Osteoblast (primary cell): ENCODE results near the gene PARM1. TPM values are rescaled to one million over a fixed set of nuclear protein-coding genes. Genes with fewer than 3 reads are reported as not detected.

Experiments
- DNase-seq: peaks from one replicate; pipeline ENCODE4 v3.0.0; 2011; ENCODE audit warnings: low spot score, mixed read lengths; ENCODE audit not compliant: insufficient read length; ENCODE audit errors: missing footprints
- H2AFZ ChIP-seq: 2 replicates; pipeline ENCODE4 v1.6.0; 2011; ENCODE audit warnings: mild to moderate bottlenecking, low read length
- H3K27ac ChIP-seq: 2 replicates; pipeline ENCODE4 v1.5.1; 2011; ENCODE audit warnings: mild to moderate bottlenecking, low read depth, low read length, moderate library complexity
- H3K27me3 ChIP-seq: 2 replicates; pipeline ENCODE4 v1.6.0; 2012; ENCODE audit warnings: mild to moderate bottlenecking, control low read depth, inconsistent platforms, low read length, moderate library complexity; ENCODE audit not compliant: insufficient read depth
- H3K36me3 ChIP-seq: 2 replicates; pipeline ENCODE4 v1.5.1; 2011; ENCODE audit warnings: mild to moderate bottlenecking, low read length, control low read depth, moderate library complexity; ENCODE audit not compliant: insufficient read depth
- H3K4me1 ChIP-seq: 2 replicates; pipeline ENCODE4 v1.5.1; 2011; ENCODE audit warnings: mild to moderate bottlenecking, low read length, control low read depth, moderate library complexity; ENCODE audit not compliant: insufficient read depth
- H3K4me2 ChIP-seq: 2 replicates; pipeline ENCODE4 v1.6.0; 2011; ENCODE audit warnings: mild to moderate bottlenecking, low read length; ENCODE audit not compliant: insufficient read depth
- H3K4me3 ChIP-seq: fragments of 200-600 bp; sonication (generic); 3 replicates; pipeline ENCODE4 v1.5.1; 2012; ENCODE audit warnings: mild to moderate bottlenecking, low read length, inconsistent platforms; ENCODE audit not compliant: insufficient read depth
- H3K79me2 ChIP-seq: 2 replicates; pipeline ENCODE4 v1.6.0; 2012; ENCODE audit warnings: mild to moderate bottlenecking, low read length, control low read depth, inconsistent platforms; ENCODE audit not compliant: insufficient read depth
- H3K9me3 ChIP-seq: 2 replicates; pipeline ENCODE4 v1.5.1; 2011; ENCODE audit warnings: low read depth, low read length, control low read depth
- H4K20me1 ChIP-seq: 2 replicates; pipeline ENCODE4 v1.6.0; 2012; ENCODE audit warnings: mild to moderate bottlenecking, low read length, control low read depth; ENCODE audit not compliant: insufficient read depth
- CTCF ChIP-seq: IDR thresholded peaks from 2 replicates; pipeline ENCODE4 v1.5.1; 2011; ENCODE audit warnings: mild to moderate bottlenecking, low read depth, low read length, moderate library complexity; ENCODE audit errors: extremely low read depth
- total RNA-seq: library from RNA; depleted of rRNA; stranded (reverse); fragments of >200 nt; gene quantifications from 2 replicates; pipeline ENCODE4 v1.2.3, GENCODE V29; 2012

The PARM1 gene
- total RNA-seq, 1 donor, result not detected

GRCh38 chr4:75087416-75087815 lies 154.5 kb downstream of the PARM1 start:
- Histone ChIP-seq H3K79me2 (no peaks in the 10 kb centered on the region), H3K4me1 (no peaks in the 10 kb centered on the region), H3K4me2 (no peak overlapping the region), H2AFZ (no peak overlapping the region), H3K36me3 (no peaks in the 10 kb centered on the region), H3K27me3 (no peaks in the 10 kb centered on the region), H3K9me3 (no peaks in the 10 kb centered on the region), H4K20me1 (no peaks in the 10 kb centered on the region), H3K27ac (no peak overlapping the region), H3K4me3 (no peak overlapping the region)
- no peak for DNase-seq
- no peak for TF ChIP-seq CTCF

GRCh38 chr4:75087865-75088264 lies 154.9 kb downstream of the PARM1 start:
- no peaks in the 10 kb centered on the region for H3K27me3 ChIP-seq
- no peaks in the 10 kb centered on the region for H3K9me3 ChIP-seq
- no peaks in the 10 kb centered on the region for H3K4me1 ChIP-seq
- no peak overlapping the region for H2AFZ ChIP-seq
- TF ChIP-seq CTCF, result no peak
- H3K4me3 ChIP-seq, result no peak overlapping the region
- H3K27ac ChIP-seq, result no peak overlapping the region
- no peak for DNase-seq
- H3K79me2 ChIP-seq, result no peaks in the 10 kb centered on the region
- no peaks in the 10 kb centered on the region for H4K20me1 ChIP-seq
- no peak overlapping the region for H3K4me2 ChIP-seq
- H3K36me3 ChIP-seq, result no peaks in the 10 kb centered on the region

DNA sequence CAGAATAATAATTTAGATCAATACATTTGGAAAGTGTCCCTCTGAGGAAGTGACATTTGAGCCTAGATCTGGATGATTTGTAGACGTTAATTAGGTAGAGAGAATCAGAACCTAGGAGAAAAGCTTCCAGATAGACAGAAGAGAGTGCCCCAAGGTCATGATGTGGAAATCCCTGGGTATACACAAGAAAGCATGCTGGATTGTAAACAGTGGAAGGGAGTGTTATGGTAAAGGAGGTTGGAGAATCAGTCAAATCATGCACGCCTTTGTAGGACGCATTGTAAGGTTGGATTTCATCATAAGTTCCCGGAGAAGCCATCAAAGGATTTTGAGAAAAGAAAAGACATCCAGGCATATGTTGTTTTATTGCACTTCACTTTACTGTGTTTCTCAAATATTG lies 156.3 kb downstream of the PARM1 start:
- no peak overlapping the region for H3K4me3 ChIP-seq
- H3K36me3 ChIP-seq, result no peaks in the 10 kb centered on the region
- no peaks in the 10 kb centered on the region for H3K9me3 ChIP-seq
- TF ChIP-seq CTCF, result no peak
- no peak overlapping the region for H3K27ac ChIP-seq
- H3K79me2 ChIP-seq, result no peaks in the 10 kb centered on the region
- H4K20me1 ChIP-seq, result no peaks in the 10 kb centered on the region
- H3K4me1 ChIP-seq, result no peaks in the 10 kb centered on the region
- no peak overlapping the region for H2AFZ ChIP-seq
- no peak for DNase-seq
- H3K4me2 ChIP-seq, result no peak overlapping the region
- H3K27me3 ChIP-seq, result no peaks in the 10 kb centered on the region

DNA sequence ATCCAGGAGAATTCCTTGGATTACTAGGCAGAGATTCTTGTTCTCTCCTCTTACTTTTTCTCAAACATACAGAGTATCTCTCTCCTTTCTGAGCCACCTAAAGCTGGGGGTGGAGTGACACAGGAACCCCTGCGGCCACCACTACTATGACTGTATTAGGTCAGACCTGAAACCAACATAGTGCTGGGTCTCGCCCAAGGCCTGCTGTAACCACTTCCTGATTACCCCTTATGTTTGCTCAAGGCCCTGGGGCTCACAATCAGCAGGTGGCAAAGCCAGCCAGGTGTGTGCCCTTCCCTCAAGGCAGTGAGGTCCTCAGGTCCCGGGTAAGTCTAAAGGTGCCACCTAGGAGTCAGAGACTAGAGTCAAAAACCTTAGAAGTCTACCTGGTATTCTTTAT lies 166.4 kb downstream of the PARM1 start:
- no peak overlapping the region for H3K4me2 ChIP-seq
- H2AFZ ChIP-seq, result no peak overlapping the region
- H3K4me3 ChIP-seq, result no peak overlapping the region
- no peaks in the 10 kb centered on the region for H3K27me3 ChIP-seq
- H3K27ac ChIP-seq, result no peak overlapping the region
- no peaks in the 10 kb centered on the region for H3K9me3 ChIP-seq
- no peaks in the 10 kb centered on the region for H3K79me2 ChIP-seq
- no peaks in the 10 kb centered on the region for H3K36me3 ChIP-seq
- H3K4me1 ChIP-seq, result no peaks in the 10 kb centered on the region
- H4K20me1 ChIP-seq, result no peaks in the 10 kb centered on the region
- DNase-seq, result no peak
- no peak for TF ChIP-seq CTCF

Other genes starting within 250 kb of the PARM1 start
- 0.29 and 0.36 TPM in 2 replicates for gene BTC, start 138.6 kb upstream of the PARM1 start, total RNA-seq